SJSA1 (cell line): Measurements from ENCODE around the gene ALDOA. TPM values are rescaled to one million over a fixed set of nuclear protein-coding genes. Genes with fewer than 3 reads are reported as not detected.
"Not testable (repeated sequence)": the region's sequence is repeated elsewhere in the genome, so short reads cannot be mapped to it uniquely, and the experiment has no call there.

ENCODE experiments used
- DNase-seq, 2 experiments: peaks; one replicate each; pipeline ENCODE4 v3.0.0-alpha.2; 2015 to 2020; ENCODE audit warnings: low spot score in 2 of 2, low read depth in 1 of 2
- H3K27ac ChIP-seq: fragments of 250-450 bp; sonication (Bioruptor Pico); 2 replicates; pipeline ENCODE4 v1.5.1; 2020; ENCODE audit warnings: mild to moderate bottlenecking, moderate library complexity
- H3K27me3 ChIP-seq: fragments of 250-450 bp; sonication (Bioruptor Pico); replicated peaks from 2 replicates; pipeline ENCODE4 v1.5.1; 2020; ENCODE audit warnings: mild to moderate bottlenecking, moderate library complexity
- H3K36me3 ChIP-seq: fragments of 250-450 bp; sonication (Bioruptor Pico); 2 replicates; pipeline ENCODE4 v1.5.1; 2020; ENCODE audit warnings: mild to moderate bottlenecking
- H3K4me1 ChIP-seq: fragments of 250-450 bp; sonication (Bioruptor Pico); replicated peaks from 2 replicates; pipeline ENCODE4 v1.6.1; 2021; ENCODE audit warnings: mild to moderate bottlenecking
- H3K4me3 ChIP-seq: fragments of 250-450 bp; sonication (Bioruptor Pico); 2 replicates; pipeline ENCODE4 v1.5.1; 2020; ENCODE audit warnings: mild to moderate bottlenecking
- H3K9me3 ChIP-seq: fragments of 250-450 bp; sonication (Bioruptor Pico); replicated peaks from 2 replicates; pipeline ENCODE4 v1.5.1; 2020; ENCODE audit warnings: mild to moderate bottlenecking
- total RNA-seq: library from RNA; depleted of rRNA; stranded (reverse); fragments of >200 nt; shearing (Covaris generic); gene quantifications from 2 replicates; pipeline ENCODE4 v1.2.3, GENCODE V29; 2014; rRNA removed

The ALDOA gene
- total RNA-seq: 758 and 762 TPM in 2 replicates

GRCh38 chr16:30065102-30065942, at the start of gene ALDOA:
TSS of gene ALDOA (plus strand) at chr16:30065760. CDS start at chr16:30066898, 1,138 bp downstream.
- H3K36me3 ChIP-seq: peaks cover 59% of the 10 kb centered on the region
- H3K27ac ChIP-seq: peak within 1 kb of the TSS; percentile 93
- H3K27me3 ChIP-seq: no peaks in the 10 kb centered on the region
- H3K9me3 ChIP-seq: no peaks in the 10 kb centered on the region
- peak within 1 kb of the TSS; percentile 79 for H3K4me3 ChIP-seq
- peaks cover 30% of the 10 kb centered on the region for H3K4me1 ChIP-seq
- DNase-seq: peak; percentile 99 to 100

GRCh38 chr16:30016555-30017276, 48.8 kb upstream of the ALDOA start:
- peaks cover 5% of the 10 kb centered on the region for H3K27me3 ChIP-seq
- peaks cover 5% of the 10 kb centered on the region for H3K4me1 ChIP-seq
- DNase-seq: no peak
- no peaks in the 10 kb centered on the region for H3K9me3 ChIP-seq
- no peak overlapping the region for H3K27ac ChIP-seq
- no peak overlapping the region for H3K4me3 ChIP-seq
- no peaks in the 10 kb centered on the region for H3K36me3 ChIP-seq

GRCh38 chr16:30017277-30017656, 48.3 kb upstream of the ALDOA start:
- no peak for DNase-seq
- no peak overlapping the region for H3K4me3 ChIP-seq
- H3K36me3 ChIP-seq: no peaks in the 10 kb centered on the region
- H3K4me1 ChIP-seq: peaks cover 5% of the 10 kb centered on the region
- H3K27ac ChIP-seq: no peak overlapping the region
- H3K27me3 ChIP-seq: no peaks in the 10 kb centered on the region; the same call in 1 of the 2 replicates
- no peaks in the 10 kb centered on the region for H3K9me3 ChIP-seq

- not testable (repeated sequence) for DNase-seq, H3K36me3 ChIP-seq, H3K9me3 ChIP-seq, H3K27me3 ChIP-seq, H3K27ac ChIP-seq, H3K4me1 ChIP-seq, H3K4me3 ChIP-seq
Measured at GRCh38 chr16:30017937-30018336, 47.6 kb upstream of the ALDOA start.

- no peak for DNase-seq
- Histone ChIP-seq H3K9me3 (no peaks in the 10 kb centered on the region), H3K27ac (no peak overlapping the region), H3K4me3 (no peak overlapping the region), H3K4me1 (peaks cover 5% of the 10 kb centered on the region), H3K36me3 (no peaks in the 10 kb centered on the region), H3K27me3 (peaks cover 2% of the 10 kb centered on the region; the same call in 1 of the 2 replicates)
Measured at GRCh38 chr16:30018731-30019158, 46.8 kb upstream of the ALDOA start.

- H3K36me3 ChIP-seq: no peaks in the 10 kb centered on the region
- H3K27ac ChIP-seq: no peak within 1 kb of the TSS
- peaks cover 24% of the 10 kb centered on the region for H3K27me3 ChIP-seq
- DNase-seq: no peak
- H3K4me3 ChIP-seq: no peak within 1 kb of the TSS
- no peaks in the 10 kb centered on the region for H3K9me3 ChIP-seq
- peaks cover 5% of the 10 kb centered on the region for H3K4me1 ChIP-seq
Measured at GRCh38 chr16:30022887-30023286, 42.7 kb upstream of the ALDOA start, which contains the start of gene C16orf92. TSS of gene C16orf92 (plus strand) at chr16:30023198. CDS start at chr16:30023341, 143 bp downstream.

GRCh38 chr16:30023586-30023985, 42.0 kb upstream of the ALDOA start:
- Histone ChIP-seq H3K4me3 (no peak overlapping the region), H3K27me3 (peaks cover 26% of the 10 kb centered on the region), H3K27ac (no peak overlapping the region), H3K4me1 (peaks cover 5% of the 10 kb centered on the region), H3K36me3 (no peaks in the 10 kb centered on the region), H3K9me3 (no peaks in the 10 kb centered on the region)
- no peak for DNase-seq

GRCh38 chr16:30024451-30024850, 41.1 kb upstream of the ALDOA start:
- peaks cover 5% of the 10 kb centered on the region for H3K4me1 ChIP-seq
- peaks cover 30% of the 10 kb centered on the region for H3K27me3 ChIP-seq
- no peaks in the 10 kb centered on the region for H3K36me3 ChIP-seq
- no peak overlapping the region for H3K4me3 ChIP-seq
- no peak overlapping the region for H3K27ac ChIP-seq
- DNase-seq: no peak
- no peaks in the 10 kb centered on the region for H3K9me3 ChIP-seq

GRCh38 chr16:30025156-30025555, 40.4 kb upstream of the ALDOA start:
- peaks cover 35% of the 10 kb centered on the region for H3K27me3 ChIP-seq

GRCh38 chr16:30025574-30025973, 40.0 kb upstream of the ALDOA start:
- Histone ChIP-seq H3K27ac (no peak overlapping the region), H3K4me1 (peaks cover 5% of the 10 kb centered on the region), H3K36me3 (no peaks in the 10 kb centered on the region), H3K9me3 (no peaks in the 10 kb centered on the region), H3K27me3 (peaks cover 37% of the 10 kb centered on the region), H3K4me3 (no peak overlapping the region)
- DNase-seq: no peak

More at GRCh38 chr16:30025156-30025555, 40.4 kb upstream of the ALDOA start:
- no peak for DNase-seq
- Histone ChIP-seq H3K36me3 (no peaks in the 10 kb centered on the region), H3K9me3 (no peaks in the 10 kb centered on the region), H3K27ac (no peak overlapping the region), H3K4me1 (peaks cover 5% of the 10 kb centered on the region), H3K4me3 (no peak overlapping the region)

GRCh38 chr16:30026449-30026848, 39.1 kb upstream of the ALDOA start:
- Histone ChIP-seq H3K27ac (no peak overlapping the region), H3K9me3 (no peaks in the 10 kb centered on the region), H3K4me3 (no peak overlapping the region), H3K27me3 (peaks cover 41% of the 10 kb centered on the region), H3K4me1 (no peaks in the 10 kb centered on the region; the same call in 1 of the 2 replicates), H3K36me3 (no peaks in the 10 kb centered on the region)
- DNase-seq: no peak

GRCh38 chr16:30027588-30028437, 37.7 kb upstream of the ALDOA start:
- H3K36me3 ChIP-seq: no peaks in the 10 kb centered on the region
- no peaks in the 10 kb centered on the region for H3K4me1 ChIP-seq
- no peak overlapping the region for H3K27ac ChIP-seq
- H3K9me3 ChIP-seq: no peaks in the 10 kb centered on the region
- peaks cover 50% of the 10 kb centered on the region for H3K27me3 ChIP-seq
- DNase-seq: no peak
- H3K4me3 ChIP-seq: no peak overlapping the region

GRCh38 chr16:30028438-30029076, 37.0 kb upstream of the ALDOA start:
- peaks cover 50% of the 10 kb centered on the region for H3K27me3 ChIP-seq
- no peaks in the 10 kb centered on the region for H3K9me3 ChIP-seq
- no peaks in the 10 kb centered on the region for H3K4me1 ChIP-seq
- H3K4me3 ChIP-seq: no peak overlapping the region
- no peak overlapping the region for H3K27ac ChIP-seq
- no peaks in the 10 kb centered on the region for H3K36me3 ChIP-seq
- DNase-seq: no peak
